Pancreas (tissue), 10 donors: ENCODE data around the gene SLC10A3. TPM values are rescaled to one million over a fixed set of nuclear protein-coding genes. Genes with fewer than 3 reads are reported as not detected.
A peak's percentile ranks its signal among the peaks of the same experiment; 100 is the strongest.

Experiments used
- ATAC-seq, 4 donors: fragments of 200-7000 bp; cut with Tn5 transposase; one replicate each; pipeline versions ENCODE4 v1.8.0 to v1.9.1; 2020; ENCODE audit warnings: mild to moderate bottlenecking in 4 of 4, moderate library complexity in 4 of 4
- DNase-seq, 6 donors: peaks; one replicate each; pipeline ENCODE4 v3.0.0-alpha.2; 2020
- FAIRE-seq: peaks from 2 replicates; lab custom pipeline; 2012; peaks lifted over from hg19 to GRCh38; lab: Jason Lieb, UNC
- H3K27ac ChIP-seq, 4 donors: fragments of 200-600 bp; sonication (generic); 1 replicate in 3 of 4; 2 replicates in 1 of 4; pipeline versions ENCODE4 v1.5.0 to v1.8.0; 2020
- H3K27me3 ChIP-seq, 4 donors: fragments of 200-600 bp; one replicate each; pipeline ENCODE4 v1.8.0; 2021
- H3K36me3 ChIP-seq, 3 donors: fragments of 200-600 bp; sonication (generic) in 1 of 3; one replicate each; pipeline versions ENCODE4 v1.5.0 to v1.8.0; 2020 to 2021
- H3K4me1 ChIP-seq, 3 donors: fragments of 200-600 bp; one replicate each; pipeline ENCODE4 v1.8.0; 2021
- H3K4me3 ChIP-seq, 4 donors: fragments of 200-600 bp; sonication (generic) in 2 of 4; one replicate each; pipeline versions ENCODE4 v1.5.0 to v1.8.0; 2020 to 2021
- H3K9me3 ChIP-seq, 4 donors: fragments of 200-600 bp; one replicate each; pipeline ENCODE4 v1.8.0; 2021
- CTCF ChIP-seq, 4 donors: fragments of 200-600 bp; sonication (generic) in 3 of 4; IDR thresholded peaks; one replicate each; pipeline versions ENCODE4 v1.5.0 to v1.8.0; 2021; ENCODE audit warnings: antibody characterized with exemption in 4 of 4
- WGBS, 2 donors: extraction: QIAGEN DNeasy Blood & Tissue Kit; methylation state at CpG; one replicate each; pipeline ENCODE4 v1.1.7; 2013; 5-methylcytosine and 5-hydroxymethylcytosine counted together
- intact Hi-C, 3 donors: fragments of 100-400 bp; cut with DNase I; formaldehyde crosslinking; loops; one replicate each; pipeline versions ENCODE4 v1.11.1 to v1.14.2; 2022
- polyA plus RNA-seq, 2 donors: library from polyadenylated mRNA; stranded (reverse); fragments of 200-250 nt; gene quantifications; one replicate each; pipeline ENCODE4 v1.2.3, GENCODE V29; 2013
- total RNA-seq, 6 donors: library from RNA; stranded (reverse); fragmentation: NEBNext Ultra II Directional in 4 of 6; extraction: Animal tissue kit (Norgen Biotek cat#: 25700) in 4 of 6; gene quantifications; one replicate each; pipeline versions ENCODE4 v1.2.1 to v1.2.4, GENCODE V29; 2021 to 2023
- donor health status: healthy with polysubstance abuse.
- donor health status: DM: no; HTN: no; CAD: no; lungs with moderate emphysema.
- donor health status: DM: no; HTN: no; CAD: no.
- donor health status: control.
- donor health status: control.
- donor health status: Bipolar disorder and iron deficiency.
- donor health status: DM: yes; HTN: yes; CAD: no.
- donor health status: DM: no; HTN: no; CAD: no.
- donor health status: DM: no; HTN: no; CAD: no.
- donor health status: DM: yes; HTN: yes; CAD: no.

Gene SLC10A3
- total and polyA plus RNA-seq, 8 donors: 9.6 to 19.1 (median 11.6) TPM

- 30 to 60% methylated on average over 13 of the region's 13 CpGs for WGBS, 2 donors
- ATAC-seq: peak in 1 of 4 donors; percentile 22
- peak overlapping the region in 1 of 4 donors; percentile 26 for H3K27ac ChIP-seq
- TF ChIP-seq CTCF (IDR thresholded peaks at IDR 0.05): no peak
- H3K4me3 ChIP-seq: peak overlapping the region; percentile 40 to 59 (median 52)
- intact Hi-C loops: no loop called here
- DNase-seq: peak in 1 of 6 donors; percentile 76
- no peaks in the 10 kb centered on the region for H3K9me3 ChIP-seq
- H3K27me3 ChIP-seq: no peaks in the 10 kb centered on the region
- no peak for FAIRE-seq
- peaks cover 0 to 9% (median 0%) of the 10 kb centered on the region in 3 donors for H3K36me3 ChIP-seq
- no peaks in the 10 kb centered on the region for H3K4me1 ChIP-seq
Observed at GRCh38 chrX:154444755-154445246, 45.6 kb downstream of the SLC10A3 start.

GRCh38 chrX:154443992-154444754 lies 46.3 kb downstream of the SLC10A3 start, which contains the start of gene FAM50A:
Gene FAM50A (plus strand): TSS chrX:154444141. CDS start chrX:154444236, 95 bp downstream.
- peak; percentile 78 to 92 (median 88) for ATAC-seq
- no peak for TF ChIP-seq CTCF (IDR thresholded peaks at IDR 0.05)
- Histone ChIP-seq H3K9me3 (no peaks in the 10 kb centered on the region), H3K4me3 (peak within 1 kb of the TSS; percentile 40 to 59 (median 52)), H3K4me1 (no peaks in the 10 kb centered on the region), H3K27ac (peak within 1 kb of the TSS; percentile 10 to 66 (median 44)), H3K36me3 (peaks cover 0 to 8% (median 0%) of the 10 kb centered on the region in 3 donors), H3K27me3 (no peaks in the 10 kb centered on the region)
- no peak for FAIRE-seq
- WGBS, 2 donors: 1 to 31% methylated on average over 81 to 94 of the region's 94 CpGs
- intact Hi-C loops: no loop called here
- peak; percentile 68 to 87 (median 78) for DNase-seq

- peak in 3 of 4 donors; percentile 5 to 32 (median 7) for ATAC-seq
- H3K36me3 ChIP-seq: peaks cover 0 to under 1% (median 0%) of the 10 kb centered on the region in 3 donors
- intact Hi-C loops: no loop called here
- H3K4me3 ChIP-seq: peak overlapping the region in 2 of 4 donors; percentile 58 to 59
- no peak for FAIRE-seq
- no peak for TF ChIP-seq CTCF (IDR thresholded peaks at IDR 0.05)
- H3K27ac ChIP-seq: peak overlapping the region in 3 of 4 donors; percentile 10 to 66 (median 63)
- no peaks in the 10 kb centered on the region for H3K4me1 ChIP-seq
- 12 to 43% methylated on average over 10 of the region's 10 CpGs for WGBS, 2 donors
- no peak for DNase-seq
- no peaks in the 10 kb centered on the region for H3K9me3 ChIP-seq
- no peaks in the 10 kb centered on the region for H3K27me3 ChIP-seq
Observed at GRCh38 chrX:154443479-154443910, 46.9 kb downstream of the SLC10A3 start.

- no peak for TF ChIP-seq CTCF (IDR thresholded peaks at IDR 0.05)
- FAIRE-seq (no peak), DNase-seq (peak in 3 of 6 donors; percentile 55 to 69 (median 66)), ATAC-seq (no peak)
- H3K4me3 ChIP-seq: no peak overlapping the region
- no peak overlapping the region for H3K27ac ChIP-seq
- intact Hi-C loops: no loop called here
- no peaks in the 10 kb centered on the region for H3K36me3 ChIP-seq
- WGBS, 2 donors: 77 to 81% methylated on average over 21 of the region's 21 CpGs
- H3K9me3 ChIP-seq: no peaks in the 10 kb centered on the region
- H3K4me1 ChIP-seq: no peaks in the 10 kb centered on the region
- H3K27me3 ChIP-seq: no peaks in the 10 kb centered on the region
Observed at GRCh38 chrX:154441984-154442707, 48.3 kb downstream of the SLC10A3 start.
